SK-N-MC (cell line): Measurements from ENCODE around the gene DYNLT5.

Experiments used
- EZH2 ChIP-seq: fragments of 200-600 bp; sonication (generic); IDR thresholded peaks from one replicate; pipeline ENCODE4 v1.6.1; 2017; ENCODE audit warnings: antibody characterized with exemption
- POLR2AphosphoS5 ChIP-seq: IDR thresholded peaks from 2 replicates; pipeline ENCODE4 v1.6.1; 2012; ENCODE audit warnings: mild to moderate bottlenecking, low read depth, low read length, borderline replicate concordance

DNA sequence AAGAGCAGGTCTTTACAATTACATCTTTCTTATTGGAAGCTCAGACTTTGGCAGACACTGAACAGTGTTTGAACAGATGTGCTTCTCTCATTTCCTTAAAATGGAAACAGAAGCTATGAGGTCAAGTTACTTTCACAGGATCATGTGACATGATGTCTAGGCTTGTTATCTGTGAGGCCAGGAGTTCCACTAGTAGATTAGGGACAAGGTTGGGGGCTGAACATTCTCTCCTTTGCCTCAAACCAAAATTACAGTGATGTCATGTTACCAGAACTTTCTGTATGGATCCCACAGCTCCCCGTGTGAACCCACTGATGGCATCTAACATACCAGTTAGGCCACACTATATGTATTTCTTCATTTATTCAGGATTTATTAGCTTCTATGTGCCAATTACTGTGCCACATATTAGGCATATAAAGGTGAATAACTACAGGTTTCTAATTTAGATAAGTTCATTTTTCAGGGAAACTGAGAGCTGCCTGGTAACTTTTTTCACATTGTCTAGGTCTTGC lies 6.0 kb downstream of the DYNLT5 start:
- TF ChIP-seq EZH2, result no peak
- TF ChIP-seq POLR2AphosphoS5, result no peak
